Right lobe of liver (tissue), 6 donors: Measurements from ENCODE around the gene SPEM3. TPM values are rescaled to one million over a fixed set of nuclear protein-coding genes. Genes with fewer than 3 reads are reported as not detected.

ENCODE experiments used
- ATAC-seq, 4 donors: fragments of 200-7000 bp; cut with Tn5 transposase; one replicate each; pipeline ENCODE4 v1.9.1; 2020; ENCODE audit warnings: mild to moderate bottlenecking in 4 of 4, moderate library complexity in 4 of 4
- DNase-seq, 3 donors: peaks; one replicate each; pipeline ENCODE4 v3.0.0-alpha.2; 2020
- H3K27ac ChIP-seq, 3 donors: fragments of 200-600 bp; one replicate each; pipeline ENCODE4 v1.8.0; 2022
- H3K27me3 ChIP-seq, 2 donors: fragments of 200-600 bp; one replicate each; pipeline ENCODE4 v1.8.0; 2022
- H3K36me3 ChIP-seq, 4 donors: fragments of 200-600 bp; sonication (generic) in 1 of 4; one replicate each; pipeline versions ENCODE4 v1.5.1 to v1.8.0; 2017 to 2022; ENCODE audit warnings: control low read depth in 1 of 4
- H3K4me1 ChIP-seq, 4 donors: fragments of 200-600 bp; sonication (generic) in 1 of 4; one replicate each; pipeline versions ENCODE4 v1.5.1 to v1.8.0; 2017 to 2022; ENCODE audit warnings: control low read depth in 1 of 4
- H3K4me3 ChIP-seq, 3 donors: fragments of 200-600 bp; one replicate each; pipeline ENCODE4 v1.8.0; 2022
- H3K9me3 ChIP-seq, 4 donors: fragments of 200-600 bp; sonication (generic) in 1 of 4; one replicate each; pipeline versions ENCODE4 v1.5.1 to v1.8.0; 2017 to 2022; ENCODE audit warnings: control low read depth in 1 of 4
- POLR2A ChIP-seq: fragments of 450-650 bp; IDR thresholded peaks from one replicate; pipeline ENCODE4 v1.6.1; 2017; ENCODE audit warnings: antibody characterized with exemption, mild to moderate bottlenecking
- WGBS: methylation state at CpG from one replicate; pipeline ENCODE4 v1.1.6; 2018; ENCODE audit warnings: low coverage, low lambda C conversion rate; ENCODE audit not compliant: insufficient coverage; ENCODE audit errors: missing lambda C conversion rate; 5-methylcytosine and 5-hydroxymethylcytosine counted together
- intact Hi-C, 2 donors: fragments of 100-400 bp; cut with DNase I; formaldehyde crosslinking; loops; one replicate each; pipeline versions ENCODE4 v1.11.2 to v1.14.1; 2022
- total RNA-seq, 6 experiments: library from RNA; depleted of rRNA in 2 of 6; stranded (reverse); fragments of >200 nt in 2 of 6; fragmentation: NEBNext Ultra II Directional in 3 of 6; extraction: Animal tissue kit (Norgen Biotek cat#: 25700) in 3 of 6; gene quantifications; one replicate each; pipeline versions ENCODE4 v1.1.0 to v1.2.4, GENCODE V29; 2016 to 2023
- TF ChIP-seq, protein P1 (sequence below), 4 donors: fragments of 200-600 bp in 3 of 4; fragments of 450-650 bp in 1 of 4; IDR thresholded peaks; one replicate each; pipeline versions ENCODE4 v1.5.1 to v1.8.0; 2016 to 2022; ENCODE audit warnings: antibody characterized with exemption in 4 of 4, mild to moderate bottlenecking in 2 of 4
- donor health status: DM: no; HTN: yes; CAD: no.
- donor health status: DM: no; HTN: no; CAD: no.
- donor health status: DM: no; HTN: no; CAD: no.
- donor health status: DM: no; HTN: yes; CAD: no.
- donor health status: DM: no; HTN: yes; CAD: no.

SPEM3 gene
- total RNA-seq, 6 experiments from 2014 or later = not detected

- no peaks in the 10 kb centered on the region for H3K36me3 ChIP-seq
- 100% methylated on average over 2 of the region's 8 CpGs for WGBS
- H3K9me3 ChIP-seq = no peaks in the 10 kb centered on the region
- TF ChIP-seq, protein P1, sequence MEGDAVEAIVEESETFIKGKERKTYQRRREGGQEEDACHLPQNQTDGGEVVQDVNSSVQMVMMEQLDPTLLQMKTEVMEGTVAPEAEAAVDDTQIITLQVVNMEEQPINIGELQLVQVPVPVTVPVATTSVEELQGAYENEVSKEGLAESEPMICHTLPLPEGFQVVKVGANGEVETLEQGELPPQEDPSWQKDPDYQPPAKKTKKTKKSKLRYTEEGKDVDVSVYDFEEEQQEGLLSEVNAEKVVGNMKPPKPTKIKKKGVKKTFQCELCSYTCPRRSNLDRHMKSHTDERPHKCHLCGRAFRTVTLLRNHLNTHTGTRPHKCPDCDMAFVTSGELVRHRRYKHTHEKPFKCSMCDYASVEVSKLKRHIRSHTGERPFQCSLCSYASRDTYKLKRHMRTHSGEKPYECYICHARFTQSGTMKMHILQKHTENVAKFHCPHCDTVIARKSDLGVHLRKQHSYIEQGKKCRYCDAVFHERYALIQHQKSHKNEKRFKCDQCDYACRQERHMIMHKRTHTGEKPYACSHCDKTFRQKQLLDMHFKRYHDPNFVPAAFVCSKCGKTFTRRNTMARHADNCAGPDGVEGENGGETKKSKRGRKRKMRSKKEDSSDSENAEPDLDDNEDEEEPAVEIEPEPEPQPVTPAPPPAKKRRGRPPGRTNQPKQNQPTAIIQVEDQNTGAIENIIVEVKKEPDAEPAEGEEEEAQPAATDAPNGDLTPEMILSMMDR (IDR thresholded peaks at IDR 0.05) = no peak
- no peak for TF ChIP-seq POLR2A
- H3K27me3 ChIP-seq = no peaks in the 10 kb centered on the region
- no peak overlapping the region for H3K4me3 ChIP-seq
- DNase-seq (no peak), ATAC-seq (no peak)
- intact Hi-C loops = no loop called here
- no peak overlapping the region for H3K27ac ChIP-seq
- H3K4me1 ChIP-seq = no peaks in the 10 kb centered on the region
These were observed 17.3 kb upstream of the SPEM3 start for GRCh38 chr17:7411427-7411750.

DNA sequence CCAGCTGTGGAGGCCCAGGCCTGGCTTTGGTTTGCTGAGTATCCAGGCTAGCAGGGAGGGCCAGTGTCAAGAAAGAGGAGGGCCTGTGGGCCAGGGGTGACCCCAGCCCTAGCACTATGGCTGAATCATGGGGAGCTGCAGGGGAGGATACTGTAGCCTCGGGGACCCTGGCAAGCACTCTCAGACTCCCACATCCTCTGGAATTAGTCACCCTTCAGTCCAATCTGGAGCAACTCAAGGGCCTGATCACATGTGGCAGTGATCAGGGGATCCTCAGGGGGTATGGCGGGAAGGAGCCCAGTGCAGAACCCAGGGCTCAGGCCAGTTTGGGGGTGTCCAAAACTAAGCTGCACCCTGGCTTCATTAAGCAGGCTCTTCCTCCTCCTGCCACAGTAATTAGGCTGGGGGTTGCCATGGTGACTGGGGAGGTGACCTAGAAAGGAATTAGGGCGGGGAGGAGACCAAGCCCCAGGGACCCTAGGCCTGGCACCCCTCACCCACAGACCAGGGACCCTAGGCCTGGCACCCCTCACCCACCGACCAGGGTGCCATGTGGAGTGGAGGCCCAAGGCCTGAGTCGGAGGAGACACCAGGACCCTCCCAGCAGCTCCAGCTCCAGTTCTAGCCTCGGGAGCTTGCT is 15.2 kb upstream of the SPEM3 start:
- H3K4me3 ChIP-seq = no peak overlapping the region
- no peaks in the 10 kb centered on the region for H3K4me1 ChIP-seq
- H3K9me3 ChIP-seq = no peaks in the 10 kb centered on the region
- intact Hi-C loops = no loop called here
- H3K36me3 ChIP-seq = no peaks in the 10 kb centered on the region
- DNase-seq (no peak), ATAC-seq (no peak)
- 66% methylated on average over 2 of the region's 6 CpGs for WGBS
- H3K27ac ChIP-seq = no peak overlapping the region
- H3K27me3 ChIP-seq = no peaks in the 10 kb centered on the region
- TF ChIP-seq, protein P1 (IDR thresholded peaks at IDR 0.05) = no peak
- no peak for TF ChIP-seq POLR2A

GRCh38 chr17:7414837-7415236 is 13.8 kb upstream of the SPEM3 start:
- WGBS = 80% methylated on average over 6 of the region's 14 CpGs

GRCh38 chr17:7415784-7416183 is 12.9 kb upstream of the SPEM3 start:
- no peaks in the 10 kb centered on the region for H3K4me1 ChIP-seq
- H3K27ac ChIP-seq = no peak overlapping the region
- H3K36me3 ChIP-seq = no peaks in the 10 kb centered on the region
- DNase-seq = no peak
- ATAC-seq = no peak
- intact Hi-C loops = no loop called here
- H3K27me3 ChIP-seq = no peaks in the 10 kb centered on the region
- WGBS = 88% methylated on average over 11 of the region's 23 CpGs
- no peak for TF ChIP-seq POLR2A
- TF ChIP-seq, protein P1 (IDR thresholded peaks at IDR 0.05) = no peak
- H3K4me3 ChIP-seq = no peak overlapping the region
- no peaks in the 10 kb centered on the region for H3K9me3 ChIP-seq

More at GRCh38 chr17:7414837-7415236, 13.8 kb upstream of the SPEM3 start:
- intact Hi-C loops = no loop called here
- Histone ChIP-seq H3K4me3 (no peak overlapping the region), H3K27ac (no peak overlapping the region), H3K4me1 (no peaks in the 10 kb centered on the region), H3K9me3 (no peaks in the 10 kb centered on the region), H3K27me3 (no peaks in the 10 kb centered on the region), H3K36me3 (no peaks in the 10 kb centered on the region)
- DNase-seq (no peak), ATAC-seq (no peak)
- TF ChIP-seq POLR2A = no peak
- TF ChIP-seq, protein P1 (IDR thresholded peaks at IDR 0.05) = no peak

GRCh38 chr17:7416323-7416722 is 12.3 kb upstream of the SPEM3 start:
- 52% methylated on average over 5 of the region's 6 CpGs for WGBS
- H3K9me3 ChIP-seq = no peaks in the 10 kb centered on the region

More at GRCh38 chr17:7416323-7416722, 12.3 kb upstream of the SPEM3 start:
- no peaks in the 10 kb centered on the region for H3K4me1 ChIP-seq
- intact Hi-C loops = no loop called here
- DNase-seq (no peak), ATAC-seq (no peak)
- no peak for TF ChIP-seq POLR2A
- TF ChIP-seq, protein P1 (IDR thresholded peaks at IDR 0.05) = no peak
- H3K36me3 ChIP-seq = no peaks in the 10 kb centered on the region
- no peak overlapping the region for H3K4me3 ChIP-seq
- no peaks in the 10 kb centered on the region for H3K27me3 ChIP-seq
- H3K27ac ChIP-seq = no peak overlapping the region
